NCI-H1694 (cell line): ENCODE results near the gene TMEM109.

ENCODE experiments used
- DNase-seq: peaks from one replicate; lab custom pipeline; 2025; lab: John Stamatoyannopoulos, UW

Gene TMEM109

DNA sequence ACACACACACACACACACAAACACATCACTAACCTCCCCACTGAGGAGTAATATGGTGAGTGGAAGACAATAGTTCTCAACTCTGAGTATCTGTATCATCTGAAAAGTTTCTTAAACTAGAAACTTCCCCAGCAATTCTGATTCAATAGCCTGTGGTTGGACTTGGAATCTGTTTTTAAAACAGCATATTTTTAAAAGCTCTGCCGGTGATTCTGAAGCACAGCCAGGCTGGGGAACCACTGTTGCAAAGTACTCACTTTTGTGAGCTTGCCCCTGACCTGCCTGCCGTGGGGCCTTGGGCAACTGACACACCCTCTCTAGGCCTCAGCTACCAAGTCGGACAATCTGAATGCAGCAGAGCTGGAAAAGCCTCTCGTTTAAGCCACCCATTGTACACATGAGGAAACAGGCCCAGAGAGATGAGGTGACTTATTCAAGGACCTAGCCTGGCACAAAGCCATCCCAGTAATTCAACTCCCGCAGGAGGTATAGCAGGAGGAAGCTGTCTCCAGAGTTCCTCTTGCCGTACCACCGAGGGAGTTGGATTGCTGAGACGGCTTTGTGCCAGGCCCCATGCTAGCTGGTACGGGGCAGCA lies 29.1 kb downstream of the TMEM109 start:
- no peak for DNase-seq

- no peak for DNase-seq
Measured at GRCh38 chr11:60944490-60945294, 30.7 kb downstream of the TMEM109 start.

DNA sequence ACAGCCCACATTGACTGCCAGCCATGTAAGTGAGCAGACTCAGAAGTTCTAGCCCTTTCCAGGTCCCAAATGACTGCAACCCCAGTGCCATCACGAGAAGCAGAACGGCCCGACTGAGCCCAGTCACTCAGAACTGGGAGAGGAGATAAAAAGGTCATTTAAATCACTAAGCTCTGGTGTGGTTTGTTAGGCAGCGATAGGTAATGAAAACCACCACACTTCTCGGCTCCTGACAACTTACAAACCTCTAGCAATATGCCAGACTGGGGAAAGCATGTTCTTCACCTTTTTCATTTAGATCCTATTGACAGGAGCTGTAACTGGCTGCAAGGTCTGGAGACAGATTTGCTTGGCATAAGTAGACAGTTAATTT lies 31.3 kb downstream of the TMEM109 start:
- DNase-seq: no peak

DNA sequence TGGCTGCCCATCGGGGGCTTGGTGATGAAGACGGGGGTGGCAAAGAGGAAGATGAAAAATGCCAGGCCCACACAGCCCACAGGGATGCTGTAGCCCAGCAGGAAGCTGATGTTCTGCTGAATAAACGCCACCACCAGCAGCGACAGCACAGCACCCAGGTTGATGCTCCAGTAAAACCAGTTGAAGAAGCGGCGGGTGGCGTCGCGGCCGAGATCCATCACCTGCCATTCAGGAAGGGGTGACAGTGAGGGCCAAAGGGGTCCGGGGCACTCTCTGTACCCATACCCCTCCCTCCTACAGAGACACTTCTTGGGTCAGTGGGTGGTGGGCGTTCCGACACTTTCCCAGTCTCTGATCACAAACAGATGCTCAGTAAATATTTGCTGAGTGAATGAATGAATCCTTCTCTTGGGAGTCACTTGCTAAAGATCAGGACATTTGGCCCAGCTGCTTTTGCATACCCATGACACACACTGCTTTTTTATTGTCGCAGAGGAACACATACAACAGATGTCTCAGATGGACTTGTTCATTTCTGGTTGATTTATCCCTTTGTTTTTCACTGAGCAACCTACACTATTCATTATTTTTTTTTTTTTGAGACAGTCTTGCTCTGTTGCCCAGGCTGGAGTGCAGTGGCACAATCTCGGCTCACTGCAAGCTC lies 32.8 kb downstream of the TMEM109 start:
- peak; percentile 80 for DNase-seq

DNA sequence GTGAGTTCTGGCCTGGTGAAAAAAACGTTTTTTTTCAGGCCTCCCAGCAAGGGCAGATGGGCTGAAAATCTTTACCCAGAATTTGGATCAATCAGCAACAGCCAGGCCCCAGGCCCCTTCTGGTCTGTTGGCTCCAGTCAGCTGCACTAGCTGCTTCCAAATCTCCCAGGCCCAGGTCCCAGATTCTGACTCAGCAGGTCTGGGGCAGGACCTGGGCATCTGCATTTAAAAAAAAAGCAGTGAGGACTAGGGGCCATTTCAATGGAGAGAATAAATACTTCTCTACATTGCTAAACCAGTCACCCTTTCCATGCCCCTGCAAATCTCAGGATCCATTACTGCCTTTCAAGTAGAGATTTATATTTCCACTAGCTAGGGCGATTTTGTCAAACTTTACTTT lies 33.7 kb downstream of the TMEM109 start:
- peak; percentile 47 for DNase-seq

DNA sequence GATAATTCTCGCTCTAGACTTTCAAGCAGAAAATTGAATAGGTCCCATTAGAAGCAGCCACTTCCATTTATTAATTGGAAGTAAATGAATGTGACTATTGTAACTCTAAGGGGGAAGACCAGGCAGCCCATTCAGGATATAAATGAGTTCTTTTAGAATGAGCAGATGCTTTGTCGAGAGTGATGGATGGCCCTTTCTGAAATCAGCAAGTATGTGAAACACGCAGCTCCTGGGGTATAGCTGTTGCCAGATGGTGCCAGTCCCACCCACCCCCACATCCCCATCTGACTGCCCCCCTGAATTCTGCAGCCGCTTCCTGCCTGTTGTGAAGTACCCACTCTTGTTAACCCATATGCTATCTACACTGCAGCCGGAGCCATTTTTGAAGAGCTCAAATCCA lies 34.3 kb downstream of the TMEM109 start:
- peak; percentile 44 for DNase-seq

GRCh38 chr11:60950024-60950423 lies 36.1 kb downstream of the TMEM109 start:
- DNase-seq: no peak

GRCh38 chr11:60950933-60951605 lies 37.1 kb downstream of the TMEM109 start:
- DNase-seq: no peak

- no peak for DNase-seq
Measured at GRCh38 chr11:60951606-60951903, 37.6 kb downstream of the TMEM109 start.

GRCh38 chr11:60951904-60952741 lies 38.2 kb downstream of the TMEM109 start, which contains the start of gene SLC15A3:
SLC15A3 (minus strand) TSS chr11:60952176; CDS start chr11:60951551, 625 bp downstream.
- no peak for DNase-seq

- DNase-seq: no peak
Measured at GRCh38 chr11:60952742-60953170, 38.8 kb downstream of the TMEM109 start.

DNA sequence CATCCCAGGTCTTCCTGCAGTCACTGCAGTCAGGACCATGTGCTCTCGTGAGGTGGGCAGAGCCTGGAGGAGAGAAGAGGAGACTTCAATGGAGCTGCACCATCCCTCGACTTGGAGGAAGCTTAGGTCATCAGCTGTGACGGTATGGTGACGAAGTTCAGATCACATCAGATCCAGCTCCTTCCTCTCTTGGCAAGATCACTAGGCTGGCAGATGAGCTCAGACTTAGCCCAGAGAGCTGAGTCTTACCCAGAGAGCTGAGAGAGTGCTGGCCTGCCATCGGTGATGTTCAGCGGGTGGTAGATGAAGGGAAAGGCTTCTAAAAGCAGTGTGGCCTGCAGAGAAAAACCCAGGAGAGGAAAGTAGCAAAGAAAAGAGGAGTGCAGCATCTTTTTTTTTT lies 39.8 kb downstream of the TMEM109 start:
- DNase-seq: no peak

DNA sequence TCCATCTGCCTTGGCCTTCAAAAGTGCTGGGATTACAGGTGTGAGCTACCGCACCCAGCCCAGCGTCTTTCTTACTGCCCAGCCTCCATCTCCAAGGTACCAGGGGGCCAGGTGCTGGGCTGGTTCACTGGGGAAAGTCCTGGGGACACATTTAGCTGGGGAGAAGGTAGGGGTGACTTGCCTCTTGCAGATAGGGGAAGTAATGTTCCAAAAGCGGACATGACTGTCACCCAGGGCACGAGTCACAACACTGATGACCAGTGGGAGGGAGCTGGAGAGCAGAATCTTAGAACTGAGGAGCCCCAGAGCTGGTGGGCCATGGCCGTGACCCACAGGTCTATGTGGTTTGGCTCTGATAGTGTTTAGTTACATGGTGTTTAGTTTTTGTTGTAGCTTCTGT lies 40.5 kb downstream of the TMEM109 start:
- DNase-seq: no peak

DNA sequence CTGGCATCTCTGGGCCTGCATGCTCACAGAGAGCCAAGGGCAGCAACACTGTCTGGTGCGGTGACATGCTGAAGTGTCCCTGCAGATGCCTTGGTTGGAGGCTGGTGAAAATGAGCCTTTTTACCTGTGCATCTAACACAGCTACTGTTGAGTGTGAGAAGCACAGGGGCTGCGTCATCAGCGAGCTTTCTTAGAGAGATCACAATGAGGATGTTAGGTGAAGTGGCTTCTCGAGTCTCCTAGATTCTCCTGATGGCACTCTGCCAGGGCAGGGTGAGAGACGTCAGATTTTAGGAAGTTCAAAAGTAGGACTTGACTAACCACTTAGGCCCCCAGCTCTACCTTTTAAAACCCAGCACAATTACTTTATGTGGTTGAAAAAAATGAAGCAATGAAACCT lies 41.6 kb downstream of the TMEM109 start:
- no peak for DNase-seq

GRCh38 chr11:60957188-60957587 lies 43.2 kb downstream of the TMEM109 start:
- DNase-seq: no peak

- DNase-seq: no peak
Measured at GRCh38 chr11:60959431-60959830, 45.5 kb downstream of the TMEM109 start.

DNA sequence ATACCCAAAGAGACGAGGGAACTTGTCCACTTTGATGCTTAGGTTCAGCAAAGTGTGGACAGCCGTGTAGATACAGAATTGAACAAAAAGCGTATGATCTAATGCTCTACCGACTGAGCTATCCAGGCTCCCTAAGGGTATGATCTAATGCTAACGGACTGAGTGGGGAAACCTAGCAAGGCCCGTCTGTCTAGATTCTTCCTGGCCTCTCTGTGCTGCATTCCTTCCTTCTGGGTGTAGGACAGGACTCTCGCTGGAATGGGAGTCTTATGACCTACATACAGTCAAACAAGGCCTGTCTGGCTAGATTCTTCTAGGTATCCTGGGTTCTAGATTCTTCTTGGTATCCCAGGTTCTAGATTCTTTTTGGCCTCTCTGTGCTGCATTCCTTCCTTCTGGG lies 46.4 kb downstream of the TMEM109 start:
- DNase-seq: no peak

- peak; percentile 61 for DNase-seq
Measured at GRCh38 chr11:60964801-60965200, 50.8 kb downstream of the TMEM109 start.

DNA sequence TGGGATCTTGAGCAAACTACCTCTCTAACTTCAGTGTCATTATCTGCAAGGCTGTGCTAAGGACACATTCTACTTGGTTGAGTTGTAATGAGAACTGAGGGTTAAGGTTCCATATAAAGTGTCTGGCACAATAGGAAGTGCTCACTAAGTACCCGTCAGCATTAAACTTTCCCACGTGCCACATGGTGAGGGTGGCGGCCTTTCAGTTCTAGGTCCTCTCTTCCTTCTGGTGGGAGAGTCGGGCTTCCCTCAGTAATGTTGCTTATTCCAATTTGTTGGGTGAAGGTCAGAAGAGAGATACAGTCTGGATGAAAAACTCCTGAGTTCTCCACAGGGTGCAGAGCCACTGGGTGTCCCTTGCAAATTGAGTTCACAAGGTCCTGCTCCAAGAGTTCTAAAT lies 52.9 kb downstream of the TMEM109 start:
- no peak for DNase-seq

DNA sequence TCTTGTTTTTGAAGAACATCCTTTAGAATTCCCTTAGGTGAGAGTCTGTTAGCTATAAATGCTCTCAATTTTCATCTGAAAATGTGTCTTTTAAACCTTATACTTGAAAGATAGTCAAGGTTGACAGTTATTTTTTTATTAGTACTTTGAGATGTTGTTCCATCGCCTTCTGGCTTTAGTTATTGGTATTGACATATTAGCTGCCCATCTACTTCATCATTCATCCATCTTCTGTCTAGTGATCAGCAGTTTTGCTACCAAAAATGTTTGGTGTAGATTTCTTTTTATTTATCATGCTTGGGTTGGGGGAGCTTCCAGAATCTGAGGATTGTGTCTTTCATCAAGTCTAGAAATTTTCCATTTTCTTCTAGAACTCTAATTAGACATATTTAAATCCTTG lies 54.3 kb downstream of the TMEM109 start:
- no peak for DNase-seq

- no peak for DNase-seq
Measured at GRCh38 chr11:60970369-60970774, 56.4 kb downstream of the TMEM109 start.

GRCh38 chr11:60970890-60971289 lies 56.9 kb downstream of the TMEM109 start:
- no peak for DNase-seq
